ENCODE data around the gene PLCL1.
"Not testable (repeated sequence)": the region's sequence is repeated elsewhere in the genome, so short reads cannot be mapped to it uniquely, and the experiment has no call there.

PLCL1 gene

DNA sequence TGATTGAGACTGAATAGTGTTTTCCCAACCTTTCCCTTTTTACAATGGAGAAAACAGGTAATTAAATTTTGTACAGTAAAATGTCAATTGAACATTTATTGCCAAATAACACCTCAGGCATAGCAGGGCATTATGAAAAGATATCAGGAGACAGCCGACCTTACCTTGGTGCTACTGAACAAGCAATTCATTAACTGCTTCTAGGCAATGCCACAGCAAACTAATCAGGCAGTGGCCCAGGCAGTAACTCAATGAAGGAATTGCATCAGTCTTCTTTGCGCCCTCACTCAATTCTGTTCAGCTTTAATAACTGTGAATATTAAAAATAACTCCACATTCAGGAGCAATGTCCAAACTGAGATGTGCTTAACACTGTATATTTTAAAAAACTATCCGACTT, 6.1 kb downstream of the PLCL1 start:
- DNase-seq = no peak

DNA sequence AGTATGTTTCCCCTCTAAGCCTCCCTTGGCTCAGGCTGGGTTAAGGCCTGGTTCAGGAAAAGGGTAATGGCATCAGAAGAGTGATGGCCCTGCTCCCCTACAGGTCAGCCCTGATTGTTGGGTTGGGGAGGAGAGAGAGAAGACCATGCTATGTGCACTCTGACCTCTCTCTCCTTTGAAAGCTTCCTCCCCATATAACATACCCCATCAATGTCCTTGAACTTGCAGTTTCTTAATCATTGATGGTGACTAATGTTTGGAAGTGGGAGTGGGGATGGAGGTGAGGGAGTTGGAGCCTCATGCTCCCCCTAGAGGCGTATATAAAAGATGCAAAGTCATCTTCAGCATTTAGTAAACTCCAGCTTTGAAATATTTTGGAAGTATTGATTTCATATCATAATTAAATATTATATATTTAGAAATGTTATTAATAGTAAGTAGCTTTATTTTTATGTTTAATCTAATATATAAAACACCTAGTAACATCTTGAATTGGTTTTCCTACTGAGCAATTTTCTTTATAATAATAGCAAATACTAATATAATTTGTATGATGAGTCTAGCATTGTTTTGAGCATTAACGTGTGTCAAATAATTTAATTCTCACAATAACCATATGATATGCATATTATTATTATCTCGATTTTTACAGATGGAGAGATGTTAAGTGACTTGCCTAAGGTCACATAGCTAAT, 8.8 kb downstream of the PLCL1 start:
- no peak for DNase-seq

DNA sequence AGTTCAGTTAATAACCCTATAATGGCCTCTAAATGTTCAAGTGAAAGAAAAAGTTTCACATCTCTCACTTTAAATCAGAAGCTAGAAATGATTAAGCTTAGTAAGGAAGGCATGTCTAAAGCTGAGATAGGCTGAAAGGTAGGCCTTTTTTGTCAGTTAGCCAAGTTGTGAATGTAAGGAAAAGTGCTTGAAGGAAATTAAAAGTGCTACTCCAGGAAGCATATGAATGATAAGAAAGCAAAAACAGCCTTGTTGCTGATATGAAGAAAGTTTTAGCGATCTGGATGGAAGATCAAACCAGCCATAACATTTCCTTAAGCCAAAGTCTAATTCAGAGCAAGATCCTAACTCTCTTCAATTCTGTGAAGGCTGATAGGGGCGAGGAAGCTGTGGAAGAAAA, 10.1 kb downstream of the PLCL1 start:
- DNase-seq = no peak

DNA sequence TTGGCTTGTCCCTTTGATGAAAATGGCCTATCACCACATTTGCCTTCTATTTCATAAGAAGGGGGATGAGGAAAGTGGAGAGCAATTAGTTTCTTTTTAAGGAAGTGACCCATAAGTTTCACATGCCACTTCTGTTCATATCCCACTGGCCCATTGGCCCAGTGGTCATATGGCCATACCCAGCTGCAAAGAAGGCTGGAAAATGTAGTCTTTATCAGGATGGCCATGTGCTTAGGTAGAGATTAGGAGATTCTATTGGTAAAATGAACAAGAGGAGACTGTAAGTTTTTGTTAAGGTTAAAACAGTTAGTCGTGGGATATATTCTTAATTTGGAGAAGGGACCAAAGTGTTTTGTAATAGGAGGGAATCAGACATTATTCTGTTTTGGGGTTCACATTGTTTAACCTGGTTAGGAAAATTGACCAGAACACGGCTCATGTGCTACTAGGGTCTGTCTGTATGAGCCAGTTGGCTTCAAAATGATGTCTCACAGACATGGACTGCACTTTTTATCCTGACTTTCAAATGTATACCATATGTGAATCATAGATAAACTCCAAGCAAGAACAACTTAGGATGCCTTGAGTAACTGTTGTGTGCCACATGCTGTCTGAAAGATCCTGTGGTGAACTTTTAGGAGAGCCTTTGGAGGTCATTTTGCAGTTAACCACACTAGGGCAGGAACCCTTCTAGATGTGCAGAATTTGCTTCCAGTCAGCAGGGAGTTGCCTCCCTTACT, 17.3 kb downstream of the PLCL1 start:
- no peak for DNase-seq

DNA sequence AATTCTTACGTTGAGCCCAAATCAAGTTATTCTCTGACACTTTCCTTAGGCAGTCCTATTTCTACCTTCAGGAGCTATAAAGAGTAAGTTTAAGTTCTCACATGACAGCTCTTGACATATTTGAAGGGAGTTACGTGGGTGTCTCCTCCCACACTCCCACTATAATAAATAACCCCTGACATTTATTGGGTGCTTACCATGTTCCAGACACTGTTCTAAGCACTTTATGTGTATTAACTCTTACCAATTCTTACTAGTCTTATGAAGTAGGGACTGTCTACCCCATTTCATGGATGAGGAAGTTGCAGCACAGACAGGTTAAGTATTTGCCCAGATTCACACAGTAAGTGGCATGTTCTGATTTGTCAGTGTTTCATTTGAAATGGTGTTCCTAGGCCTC, 17.9 kb downstream of the PLCL1 start:
- DNase-seq = no peak

DNA sequence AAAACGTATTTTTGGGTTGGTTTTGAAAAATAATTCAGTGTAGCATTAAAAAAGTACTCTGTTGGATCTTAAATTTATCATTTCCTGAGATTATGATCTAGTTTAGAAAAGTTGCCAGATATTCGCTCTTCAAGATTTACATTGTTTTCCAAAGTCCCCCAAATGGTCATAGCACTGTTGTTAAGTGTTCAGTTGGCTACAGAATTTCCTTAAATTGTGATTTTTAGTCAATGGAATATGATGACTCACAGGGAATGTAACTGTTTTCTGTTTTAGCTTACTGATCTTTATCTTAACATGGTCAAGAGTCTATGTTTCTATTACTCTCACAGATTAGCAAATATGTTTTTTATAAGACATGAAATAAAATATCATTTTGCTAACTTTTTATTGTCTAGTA, 23.2 kb downstream of the PLCL1 start:
- no peak for DNase-seq

DNA sequence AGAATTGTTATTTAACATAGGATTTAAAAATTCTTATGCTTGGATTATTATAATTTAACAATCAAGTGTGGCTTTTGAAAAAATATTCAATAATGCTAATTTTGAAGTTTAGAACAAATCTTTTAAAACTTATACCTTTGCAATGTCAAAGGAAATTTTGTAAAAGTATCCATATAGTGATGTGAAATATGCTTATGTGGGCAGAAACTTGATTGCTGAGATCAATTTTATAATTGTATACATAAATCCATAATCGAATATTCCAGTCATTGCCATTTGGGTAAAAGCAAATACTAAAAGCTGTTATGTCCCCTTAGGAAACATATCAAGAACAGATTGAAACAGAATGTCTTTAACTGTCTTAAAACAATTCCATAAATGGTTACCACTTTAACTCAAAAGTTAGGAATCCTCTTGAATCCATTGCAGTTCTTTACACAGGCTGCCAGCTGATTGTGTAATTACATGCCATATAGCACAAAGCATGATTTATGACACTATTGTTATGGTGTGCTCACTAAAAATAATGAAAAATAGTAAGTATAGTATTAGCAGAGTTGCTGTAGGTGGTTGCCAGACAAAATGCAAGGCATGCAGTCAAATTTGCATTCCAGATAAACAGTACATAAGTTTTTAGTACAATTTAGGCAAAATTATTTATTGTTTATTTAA, 24.2 kb downstream of the PLCL1 start:
- DNase-seq = no peak

DNA sequence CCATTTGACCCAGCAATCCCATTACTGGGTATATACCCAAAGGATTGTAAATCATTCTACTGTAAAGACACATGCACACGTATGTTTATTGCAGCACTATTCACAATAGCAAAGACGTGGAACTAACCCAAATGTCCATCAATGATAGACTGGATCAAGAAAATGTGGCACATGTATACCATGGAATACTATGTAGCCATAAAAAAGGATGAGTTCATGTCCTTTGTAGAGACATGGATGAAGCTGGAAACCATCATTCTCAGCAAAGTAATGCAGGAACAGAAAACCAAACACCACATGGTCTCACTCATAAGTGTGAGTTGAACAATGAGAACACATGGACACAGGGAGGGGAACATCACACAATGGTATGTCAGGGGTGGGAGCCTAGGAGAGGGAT, 30.4 kb downstream of the PLCL1 start:
- not testable (repeated sequence) for DNase-seq

DNA sequence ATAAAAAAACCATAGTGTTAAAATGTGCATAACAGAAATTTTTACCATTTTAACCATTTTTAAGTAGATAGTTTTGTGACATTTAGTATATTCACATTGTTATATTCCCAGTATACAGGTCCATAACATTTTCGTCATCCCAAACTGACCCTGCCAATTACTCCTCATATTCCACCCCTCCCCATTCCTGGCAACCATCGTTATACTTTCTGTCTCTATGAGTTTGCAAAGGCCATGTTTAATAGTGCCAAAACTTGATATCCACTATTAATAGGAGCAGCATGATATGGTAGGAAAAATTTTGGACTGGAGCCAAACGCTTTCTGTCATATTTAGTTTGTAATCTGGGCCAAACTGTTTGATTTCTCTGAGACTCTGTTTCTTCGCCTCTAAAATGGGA, 30.9 kb downstream of the PLCL1 start:
- DNase-seq = no peak

DNA sequence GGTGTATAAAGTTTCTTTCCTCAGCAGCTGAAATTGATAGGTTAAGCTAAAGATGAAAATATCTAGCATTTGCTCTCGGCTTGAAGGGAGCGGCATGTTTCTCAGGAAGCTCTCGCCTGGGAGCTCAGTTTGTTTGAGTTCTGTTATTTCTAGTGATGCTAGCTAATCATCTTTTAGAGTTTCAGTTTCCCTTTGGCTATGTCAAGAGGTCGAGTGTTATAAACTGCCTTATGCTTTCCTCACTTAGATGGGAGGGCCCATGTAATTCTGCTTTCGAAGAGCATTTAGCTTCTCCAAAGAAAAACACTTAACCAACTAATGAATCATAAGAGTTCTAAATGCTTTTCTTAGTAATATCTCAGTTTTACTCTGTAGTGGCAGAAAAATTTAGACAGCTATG, 33.6 kb downstream of the PLCL1 start:
- no peak for DNase-seq

DNA sequence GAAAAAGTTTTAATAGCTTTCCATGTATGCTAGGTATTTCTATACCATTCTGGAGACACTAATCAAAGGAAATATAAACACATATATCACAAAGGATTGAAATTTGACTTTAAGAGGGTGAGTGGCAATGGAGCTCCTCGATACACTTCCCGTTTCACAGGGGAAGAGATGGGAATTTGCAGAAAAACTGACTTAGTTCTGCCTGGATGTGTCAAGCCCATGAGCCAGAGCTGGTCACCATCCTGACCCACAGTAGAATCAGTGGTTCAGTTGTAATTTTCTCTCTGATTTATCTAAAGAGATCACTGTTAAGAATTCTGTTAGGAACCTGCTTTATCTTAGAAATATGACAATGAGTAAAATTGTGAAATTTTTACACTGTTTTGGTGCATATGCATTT, 34.2 kb downstream of the PLCL1 start:
- no peak for DNase-seq

DNA sequence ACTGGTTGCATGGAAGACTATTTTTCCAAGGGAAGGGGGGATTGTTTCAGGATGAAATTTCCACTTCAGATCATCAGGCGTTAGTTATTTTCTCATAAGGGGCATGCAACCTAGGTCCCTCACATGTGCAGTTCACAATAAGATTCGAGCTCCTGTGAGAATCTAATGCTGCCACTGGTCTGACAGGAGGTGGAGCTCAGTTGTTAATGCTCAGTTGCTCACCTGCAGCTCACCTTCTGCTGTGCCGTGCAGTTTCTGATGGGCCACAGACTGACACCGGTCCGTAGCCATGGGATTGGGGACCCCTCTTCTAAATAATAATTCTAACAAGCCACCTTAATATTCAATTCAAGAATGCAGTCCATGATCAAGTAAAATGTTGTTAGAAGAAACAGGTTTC, 34.9 kb downstream of the PLCL1 start:
- no peak for DNase-seq

DNA sequence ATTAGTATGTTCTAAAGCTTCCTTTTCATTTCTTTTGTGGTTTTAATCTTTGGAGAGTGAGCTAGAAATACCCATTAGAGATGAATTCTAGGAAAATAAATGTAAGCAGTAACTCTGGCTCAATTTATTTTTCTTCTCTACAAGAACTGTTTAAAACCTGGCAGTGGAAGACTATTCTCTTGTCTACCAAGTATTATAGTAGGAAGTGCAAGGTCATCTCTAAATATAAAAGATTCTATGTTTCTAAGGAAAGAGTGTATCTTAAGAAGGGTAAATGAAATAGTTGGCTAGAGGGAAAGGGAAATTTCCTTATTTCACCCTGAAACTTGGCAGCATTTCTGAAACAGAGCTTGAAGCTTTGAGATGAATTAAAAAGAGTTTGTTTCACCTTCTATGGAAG, 35.5 kb downstream of the PLCL1 start:
- no peak for DNase-seq

DNA sequence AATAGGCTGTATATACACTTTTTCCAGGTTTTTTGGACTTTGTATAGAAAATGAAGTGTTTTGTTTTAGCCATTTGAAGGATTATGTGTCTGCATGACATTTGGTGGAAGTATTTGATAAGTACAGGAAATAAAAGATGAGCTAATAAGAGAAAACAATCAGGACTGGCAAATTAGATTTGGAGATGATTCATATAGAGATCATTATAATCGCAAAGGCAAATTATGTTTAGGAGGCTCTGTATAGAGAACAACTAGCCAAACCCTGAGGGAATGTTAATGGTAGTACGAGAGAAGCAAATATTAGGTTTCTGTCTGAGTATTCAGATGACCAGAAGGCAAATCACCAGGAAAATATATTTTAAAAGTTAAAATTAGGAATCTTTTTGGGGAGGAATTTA, 41.7 kb downstream of the PLCL1 start:
- DNase-seq = no peak

DNA sequence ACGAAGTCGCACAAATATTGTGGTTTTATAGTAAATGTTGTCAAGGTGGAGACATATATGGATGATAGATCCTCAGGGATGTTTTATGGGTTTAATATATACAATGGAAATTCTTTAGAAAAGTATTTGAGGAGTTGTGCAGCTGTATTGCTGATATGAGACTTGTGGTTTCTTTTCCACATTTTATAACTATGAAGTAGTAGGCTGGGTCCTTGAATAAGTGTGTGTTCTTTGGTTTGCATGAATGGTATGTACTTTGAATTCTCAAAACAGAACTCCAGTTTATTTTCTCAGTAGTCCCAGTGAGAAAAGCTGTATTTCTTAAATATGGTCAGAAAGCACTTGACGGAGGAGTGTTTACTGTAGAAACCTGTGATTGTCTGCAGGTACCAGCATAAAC, 42.4 kb downstream of the PLCL1 start:
- DNase-seq = no peak

DNA sequence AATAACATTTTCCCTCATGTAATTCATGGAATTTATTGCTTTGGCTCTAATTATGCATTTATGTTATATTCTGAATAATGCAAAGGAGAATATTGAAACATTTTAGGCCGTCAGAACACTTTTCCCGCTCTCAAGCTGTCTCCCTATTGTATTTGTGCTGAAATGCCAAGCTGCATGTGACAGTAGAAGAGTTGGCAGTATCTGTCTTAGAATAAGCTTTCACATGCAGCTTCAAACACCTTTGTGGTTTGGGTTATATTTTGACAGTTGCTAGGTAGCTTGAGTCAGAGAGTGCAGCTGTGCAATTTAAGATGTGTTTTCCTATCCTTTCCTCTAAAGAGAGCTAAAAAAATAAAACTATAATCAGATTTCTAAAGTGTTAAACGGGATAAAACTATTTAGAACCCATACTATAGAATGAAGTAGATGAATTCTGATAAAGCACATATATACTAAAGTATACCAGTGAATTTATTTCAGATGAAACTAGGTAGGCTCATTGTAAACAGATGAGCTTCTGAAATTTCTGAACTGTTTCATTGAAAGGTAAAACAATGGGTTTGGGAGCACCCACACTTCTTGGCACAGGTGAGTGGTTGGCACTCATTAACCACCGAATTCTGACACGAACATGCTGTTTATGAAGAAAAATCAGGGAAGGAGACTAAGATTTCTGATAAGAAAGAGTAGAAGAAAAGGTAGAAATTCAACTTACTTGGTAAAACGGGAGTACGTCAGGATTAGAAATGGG, 43.4 kb downstream of the PLCL1 start:
- DNase-seq = no peak

DNA sequence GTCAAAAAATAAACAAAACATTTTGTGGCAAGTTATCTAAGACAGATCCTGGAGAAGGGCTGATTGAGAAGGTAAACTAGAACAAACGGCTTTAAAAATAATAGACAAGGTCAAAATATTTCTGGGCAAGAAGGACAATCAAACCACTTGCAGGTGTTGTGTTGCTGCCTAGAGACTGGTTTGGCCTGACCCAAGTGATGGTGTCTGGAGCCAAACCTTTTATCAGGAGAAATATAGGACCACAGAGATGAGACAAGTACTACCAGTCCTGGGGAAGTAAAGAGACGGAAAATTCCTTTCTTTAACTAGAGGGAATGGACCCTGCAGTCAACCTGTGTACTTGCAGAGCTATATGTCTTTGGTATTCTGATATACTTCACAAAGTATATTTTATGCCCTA, 44.2 kb downstream of the PLCL1 start:
- no peak for DNase-seq

DNA sequence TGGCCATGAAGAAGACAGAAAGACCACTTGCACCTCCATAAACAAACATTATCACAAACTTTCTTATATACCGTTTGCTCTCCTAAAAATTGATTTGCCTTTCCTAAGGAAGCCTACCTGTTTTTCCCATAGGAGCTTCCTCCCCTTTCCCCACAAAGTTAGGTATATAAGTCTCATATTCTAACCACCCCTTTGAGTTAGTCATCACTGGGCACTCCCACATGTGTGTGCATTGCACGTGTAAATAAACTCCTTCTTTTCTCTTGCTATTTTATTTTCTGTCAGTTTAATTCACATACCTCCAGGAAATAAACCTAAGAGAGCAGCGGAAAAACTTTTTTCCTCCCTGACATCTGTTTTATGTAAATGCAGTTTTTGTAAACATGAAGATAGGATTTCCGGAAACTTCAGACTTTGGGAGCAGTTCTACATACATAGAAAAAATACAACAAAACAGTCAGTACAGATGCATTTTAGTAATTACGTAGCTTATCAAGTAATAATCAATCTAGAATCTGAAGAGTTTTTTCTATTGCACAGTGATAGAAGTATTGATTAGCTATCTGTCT, 46.6 kb downstream of the PLCL1 start:
- no peak for DNase-seq

DNA sequence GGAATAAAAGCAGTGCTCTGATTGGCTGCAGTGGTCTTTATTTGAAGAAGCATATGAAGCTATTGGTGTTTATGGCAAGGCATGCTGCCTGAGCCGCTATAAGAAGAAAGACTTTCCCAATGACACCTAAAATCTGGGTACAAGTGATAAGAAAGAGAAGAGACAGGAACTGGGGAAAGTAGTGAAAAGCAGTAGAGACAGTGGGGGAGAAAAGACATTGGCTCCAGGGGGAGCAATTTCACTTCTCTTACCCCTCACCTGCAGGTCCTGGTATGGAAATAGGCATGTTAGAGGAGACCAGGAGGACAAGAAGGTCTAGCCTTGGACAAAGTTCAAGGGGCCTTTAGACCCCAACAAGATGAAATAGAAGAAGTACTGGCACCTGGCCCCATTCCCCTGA, 47.1 kb downstream of the PLCL1 start:
- DNase-seq = peak; percentile 3

DNA sequence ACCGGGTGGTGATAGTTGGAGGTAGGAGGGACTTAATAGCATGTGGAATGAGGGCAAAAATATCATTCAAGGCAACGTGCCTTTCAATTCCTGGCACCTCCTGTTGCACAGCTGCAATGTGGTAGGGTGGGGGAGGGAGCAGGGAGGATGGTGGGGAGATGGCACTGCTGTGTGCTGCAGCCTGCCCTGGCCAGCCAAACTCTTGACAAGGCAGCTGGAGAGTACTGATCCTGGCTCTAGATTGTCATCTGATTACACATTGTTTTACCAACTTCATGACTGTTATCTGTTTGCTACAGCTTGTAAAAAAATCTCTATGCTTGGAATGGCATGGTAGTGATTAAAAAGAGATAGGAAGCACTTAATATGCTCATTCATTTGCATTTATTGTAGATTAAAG, 47.7 kb downstream of the PLCL1 start:
- DNase-seq = no peak

DNA sequence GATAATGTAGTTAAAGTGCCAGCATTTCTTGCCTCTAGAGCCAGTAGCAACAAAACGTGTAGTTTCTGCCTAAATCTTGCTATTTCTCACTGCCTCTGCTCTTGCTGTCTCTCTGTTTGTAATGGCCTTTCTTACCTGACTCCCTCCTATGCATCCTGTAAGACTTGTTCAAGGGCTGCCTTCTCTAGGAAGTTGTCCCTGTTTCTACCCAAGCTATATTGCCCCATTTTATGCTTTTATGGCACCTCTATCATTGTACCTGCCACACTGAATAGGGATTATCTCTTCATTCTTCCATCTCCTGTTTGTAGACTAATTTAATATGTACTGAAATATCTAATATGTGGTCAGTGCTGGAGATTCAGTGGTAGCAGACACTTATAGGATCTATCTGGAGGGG, 49.2 kb downstream of the PLCL1 start:
- no peak for DNase-seq

DNA sequence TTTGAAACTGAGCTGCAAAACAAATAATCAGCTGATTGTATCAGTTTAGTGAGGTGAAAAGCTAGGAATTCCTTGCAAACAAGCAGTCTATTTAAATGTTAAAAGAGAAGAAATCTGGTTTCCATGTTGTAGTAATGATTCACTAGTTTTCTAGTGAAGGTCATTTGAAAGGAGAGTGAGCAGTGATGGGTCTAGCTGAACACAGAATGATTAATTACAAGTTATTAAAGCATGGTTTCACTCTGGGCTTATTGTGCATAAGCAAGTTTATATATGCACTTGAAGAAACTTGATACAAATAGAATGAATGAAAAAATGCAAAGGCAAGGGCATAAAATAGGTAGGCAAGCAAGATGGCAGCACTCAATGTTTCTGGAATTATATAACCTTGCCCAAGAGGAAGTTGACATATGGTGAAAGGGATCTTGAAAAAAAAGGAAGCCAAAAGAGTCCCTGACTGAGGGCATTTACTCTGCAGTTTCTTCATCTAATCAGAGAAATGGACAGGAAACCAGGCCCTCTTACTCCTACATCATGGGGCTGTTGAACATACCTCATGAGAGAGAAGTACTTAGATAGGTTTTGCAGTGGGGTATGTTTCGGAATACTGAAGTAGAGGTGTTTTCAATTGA, 53.2 kb downstream of the PLCL1 start:
- no peak for DNase-seq

Measured in NCI-H146 (cell line).